HL-60/S4 treated with retinoic acid at 250 ng/mL for 4 days and 3 days (cell line): ENCODE data around the gene RPUSD2.

Experiments
- in situ Hi-C: fragments of 300-500 bp; cut with MboI; formaldehyde crosslinking; loops from 2 replicates; pipeline ENCODE4 v1.7.0; 2022; ENCODE audit warnings: low sequenced_read_pairs

Gene RPUSD2

GRCh38 chr15:40618906-40619305 is 49.8 kb downstream of the RPUSD2 start:
- in situ Hi-C loops: no loop called here

DNA sequence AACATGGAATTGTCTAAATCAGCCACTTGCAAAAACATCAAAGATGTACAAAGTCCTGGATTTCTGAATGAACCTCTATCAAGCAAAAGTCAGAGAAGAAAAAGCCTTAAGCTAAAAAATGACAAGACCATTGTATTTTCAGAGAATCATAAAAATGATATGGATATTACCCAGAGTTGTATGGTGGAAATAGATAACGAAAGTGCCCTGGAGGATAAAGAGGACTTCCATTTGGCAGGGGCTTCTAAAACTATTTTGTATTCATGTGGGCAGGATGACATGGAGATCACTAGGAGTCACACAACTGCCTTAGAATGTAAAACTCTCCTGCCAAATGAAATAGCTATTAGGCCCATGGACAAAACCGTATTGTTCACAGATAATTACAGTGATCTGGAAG is 54.3 kb downstream of the RPUSD2 start:
- in situ Hi-C loops: no loop called here
